Smooth muscle cell of bladder (primary cell): ENCODE results near the gene TUBAL3. TPM values are rescaled to one million over a fixed set of nuclear protein-coding genes. Genes with fewer than 3 reads are reported as not detected.

ENCODE experiments used
- total RNA-seq: library from RNA; depleted of rRNA; stranded (reverse); fragments of >200 nt; gene quantifications from 2 replicates; pipeline ENCODE4 v1.2.3, GENCODE V29; 2014

Gene TUBAL3
- total RNA-seq = not detected in 2 replicates

DNA sequence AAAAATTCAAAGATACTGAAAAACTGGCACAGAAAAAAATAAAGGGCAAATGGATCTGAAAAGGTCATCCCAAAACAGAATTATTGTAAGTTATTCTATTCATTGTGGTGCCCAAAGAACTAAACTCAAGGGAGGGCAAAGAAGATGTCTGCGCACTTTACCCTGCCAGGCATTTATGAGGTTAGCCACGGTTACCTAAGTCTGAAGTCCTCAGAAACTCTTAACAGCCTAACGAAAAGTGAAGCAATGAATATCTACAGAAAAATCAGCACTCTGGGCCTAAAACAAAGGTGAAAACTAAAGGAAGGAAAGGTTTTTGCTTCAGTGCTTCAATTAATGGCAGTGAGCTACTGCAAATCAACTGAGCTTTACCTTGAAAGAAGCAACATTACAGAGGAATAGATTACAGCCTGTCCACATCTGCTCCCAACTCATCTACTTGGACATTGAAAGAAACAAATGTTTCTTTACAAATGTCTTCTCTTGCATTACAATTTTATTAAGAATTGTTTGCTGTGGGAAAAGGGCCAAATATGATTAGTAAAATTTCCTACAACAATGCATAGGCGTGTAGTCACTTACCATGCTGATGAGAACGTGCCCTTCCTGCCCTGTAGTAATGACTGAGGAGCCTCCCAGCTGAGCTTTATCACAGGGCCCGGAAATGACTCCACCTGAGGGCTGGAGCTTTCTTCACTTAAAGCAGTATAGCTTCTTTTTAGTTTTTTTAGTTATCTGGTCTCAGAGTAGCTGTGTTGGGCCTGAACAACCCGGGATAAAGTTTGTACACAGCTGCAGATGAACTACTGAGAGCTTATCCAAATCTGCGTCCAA, at the start of gene TUBAL3:
Gene TUBAL3, minus strand, starts transcription at position 621 of the 834 bp plus-strand sequence. Its CDS starts 36 bp downstream, at position 585.

DNA sequence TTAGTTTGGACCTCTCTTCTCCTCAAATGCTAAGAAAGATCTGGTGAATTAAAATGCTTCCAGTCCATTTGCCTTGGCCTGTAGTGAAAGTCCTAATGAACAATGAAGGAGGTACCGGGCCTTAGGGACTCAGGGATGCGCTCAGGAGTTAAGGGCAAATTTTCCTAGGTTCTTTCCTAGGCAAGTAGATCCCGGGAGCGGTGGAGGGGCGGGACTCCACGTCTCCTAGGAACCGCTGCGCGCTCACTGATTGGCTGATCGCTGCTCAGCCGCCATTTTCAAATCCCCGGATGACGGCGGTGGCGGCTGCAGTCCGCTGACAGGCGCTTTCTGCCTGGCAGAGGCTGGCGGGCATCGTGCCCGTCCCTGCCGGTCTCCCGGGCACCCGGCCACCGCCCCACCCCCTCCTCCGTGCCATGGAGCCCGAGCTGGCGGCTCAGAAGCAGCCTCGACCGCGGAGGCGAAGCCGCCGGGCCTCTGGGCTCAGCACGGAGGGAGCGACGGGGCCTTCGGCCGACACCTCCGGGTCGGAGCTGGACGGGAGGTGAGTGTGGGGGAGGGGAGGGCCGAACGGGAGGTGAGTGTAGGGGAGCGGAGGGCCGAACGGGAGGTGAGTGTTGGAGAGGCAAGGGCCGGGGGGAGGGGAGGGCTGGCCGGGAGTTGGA, 7.8 kb upstream of the TUBAL3 start, which contains the start of gene NET1:
Gene NET1, plus strand, starts transcription at position 281 of the 665 bp plus-strand sequence. Its CDS starts 136 bp downstream, at position 417.

DNA sequence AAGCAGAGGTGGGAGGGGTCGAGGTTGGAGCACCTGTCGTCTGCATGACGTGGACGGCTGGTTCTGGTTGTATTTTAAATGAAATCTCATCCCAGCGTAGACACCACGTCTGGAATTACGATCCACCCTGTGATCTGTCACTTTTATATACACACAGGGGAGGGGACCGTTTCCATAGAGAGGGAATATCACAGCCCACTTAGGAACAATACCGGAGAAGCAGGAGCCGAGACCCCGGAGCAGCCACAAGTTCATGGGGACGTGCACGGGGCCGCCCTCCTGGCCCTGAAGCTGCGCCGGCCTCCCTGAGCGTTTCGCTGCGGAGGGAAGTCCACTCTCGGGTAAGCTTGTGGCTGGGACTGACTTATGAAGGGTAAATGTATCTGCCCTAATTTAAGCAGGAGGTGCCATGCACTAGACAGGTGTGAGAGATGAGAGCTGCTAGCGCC, 39.7 kb downstream of the TUBAL3 start, which contains the start of gene UCN3:
Gene UCN3, plus strand, starts transcription at position 77 of the 449 bp plus-strand sequence. CDS start 8,755 bp downstream, outside the sequence.

Other genes with a start within 250 kb of the TUBAL3 start
- not detected in 2 replicates for gene AKR1C8, start 219.7 kb downstream of the TUBAL3 start, total RNA-seq
- not detected in 2 replicates for gene AKR1C4, start 208.0 kb downstream of the TUBAL3 start, total RNA-seq
- not detected in 2 replicates for gene UCN3, start 39.9 kb downstream of the TUBAL3 start, total RNA-seq
- gene NET1, start 7.7 kb upstream of the TUBAL3 start, total RNA-seq = 8.8 TPM in 2 replicates
- not detected in 2 replicates for gene CALML5, start 94.7 kb upstream of the TUBAL3 start, total RNA-seq
- under 0.01 TPM in 1 of 2 replicates, not detected in the other for gene CALML3, start 120.1 kb upstream of the TUBAL3 start, total RNA-seq